ENCODE data around the gene ZAP70. TPM values are rescaled to one million over a fixed set of nuclear protein-coding genes. Genes with fewer than 3 reads are reported as not detected.

The ZAP70 gene
- polyA plus RNA-seq, 1 donor = 3.4 TPM

DNA sequence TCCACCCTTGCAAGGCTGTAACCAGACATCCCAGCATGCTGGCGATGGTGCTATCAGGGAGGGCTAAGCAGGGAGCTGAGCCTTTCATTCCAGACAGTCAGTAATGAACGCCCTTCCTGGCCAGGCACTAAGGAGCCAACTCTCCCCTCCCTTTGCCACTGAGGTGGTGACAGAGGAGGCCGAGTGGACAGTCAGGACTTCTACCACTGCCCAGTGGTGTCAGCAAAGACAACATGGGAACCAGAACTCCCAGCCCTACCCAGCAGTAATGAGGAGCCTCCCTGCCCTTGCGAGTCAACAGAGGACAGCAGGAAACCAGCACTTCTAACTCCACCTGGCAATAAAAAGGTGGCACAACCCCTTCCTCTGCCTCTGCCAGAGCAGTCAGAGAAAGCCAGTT, 68.6 kb downstream of the ZAP70 start:
- no peak for DNase-seq (ENCODE audit: low read depth)

DNA sequence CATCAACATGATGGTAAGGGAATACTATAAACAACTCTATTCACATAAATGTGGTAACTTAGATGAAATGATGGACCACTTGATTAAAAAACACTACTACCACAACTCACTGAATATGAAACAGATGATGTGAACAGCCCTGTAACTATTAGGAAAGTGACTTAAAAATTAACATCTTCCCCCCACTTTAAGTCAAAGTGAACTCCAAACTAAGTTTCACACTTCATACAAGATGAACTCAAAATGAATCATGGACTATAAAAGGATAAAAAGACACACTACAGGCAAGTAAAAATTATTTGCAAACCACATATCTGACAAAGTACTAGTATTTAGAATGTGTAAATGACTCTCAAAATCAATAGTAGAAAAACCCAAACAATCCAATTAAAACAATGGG, 71.6 kb downstream of the ZAP70 start:
- no peak for DNase-seq (ENCODE audit: low read depth)

DNA sequence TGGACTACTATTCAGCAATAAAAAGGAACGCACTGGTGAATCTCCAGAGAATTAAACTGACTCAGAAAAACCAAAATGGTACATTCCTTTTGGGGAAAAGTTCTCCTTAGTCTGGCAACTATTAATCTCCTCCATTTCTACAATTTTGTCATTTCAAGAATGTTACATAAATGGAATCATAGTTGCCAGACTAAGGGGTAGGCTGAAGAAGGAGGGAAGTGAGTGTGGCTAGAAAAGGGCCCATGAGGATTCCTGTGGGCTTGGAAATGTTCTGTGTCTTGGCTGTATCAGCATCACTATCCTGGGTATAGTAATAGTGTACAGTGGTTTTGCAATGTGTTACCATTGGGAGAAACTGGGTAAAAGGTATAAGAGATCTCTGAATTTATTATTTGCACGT, 72.4 kb downstream of the ZAP70 start:
- DNase-seq (ENCODE audit: low read depth) = no peak

DNA sequence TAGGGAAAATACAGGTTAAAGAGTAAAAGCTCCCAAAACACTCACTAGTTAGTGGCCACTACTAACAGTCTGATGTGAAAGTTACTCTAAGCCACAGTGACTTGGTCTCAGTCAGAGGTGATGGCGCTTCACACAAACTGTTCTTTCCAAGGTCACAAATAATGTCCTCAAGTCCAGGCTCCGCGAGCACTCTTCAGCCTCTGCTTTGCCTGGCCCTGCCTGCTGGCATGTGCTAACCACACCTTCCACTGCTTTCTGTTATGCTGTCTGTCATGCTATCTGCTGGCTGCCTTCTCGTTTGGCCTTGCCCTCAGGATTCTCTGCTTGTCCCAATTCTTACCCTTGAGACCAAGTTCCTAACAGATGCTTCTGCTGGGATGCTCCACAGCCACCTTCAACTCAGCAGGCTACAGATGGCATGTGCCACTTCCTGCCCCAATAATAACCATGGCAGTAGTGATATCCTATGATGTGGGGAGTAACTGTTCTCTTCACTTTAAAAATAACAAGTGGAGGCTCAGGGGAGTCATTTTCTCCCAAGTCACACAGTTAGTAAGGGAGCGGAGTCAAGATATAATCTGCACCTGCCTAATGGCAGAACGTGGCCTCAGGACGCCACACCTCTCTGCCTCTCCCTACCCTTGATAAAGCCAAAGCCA, 75.7 kb downstream of the ZAP70 start:
- no peak for DNase-seq (ENCODE audit: low read depth)

Other genes with a start within 250 kb of the ZAP70 start
- gene ANKRD36B, start 123.7 kb upstream of the ZAP70 start, polyA plus RNA-seq (ENCODE audit: insufficient read length) = 19.9 TPM
- 169 TPM for gene COX5B, start 67.5 kb upstream of the ZAP70 start, polyA plus RNA-seq (ENCODE audit: insufficient read length)
- gene ACTR1B, start 49.5 kb upstream of the ZAP70 start, polyA plus RNA-seq (ENCODE audit: insufficient read length) = 51.7 TPM
- 20.7 TPM for gene C2orf92, start 43.9 kb upstream of the ZAP70 start, polyA plus RNA-seq (ENCODE audit: insufficient read length)

Measured in forelimb muscle (tissue), 1 donor.